D721Med (cell line): ENCODE results near the gene PCP4.

Experiments used
- DNase-seq: peaks from one replicate; pipeline ENCODE4 v3.0.0; 2011; ENCODE audit warnings: low spot score; ENCODE audit not compliant: insufficient read length
- FAIRE-seq: peaks from 2 replicates; lab custom pipeline; 2011; peaks lifted over from hg19 to GRCh38; lab: Jason Lieb, UNC
- TF ChIP-seq, protein P1 (sequence below): IDR thresholded peaks from 2 replicates; pipeline ENCODE4 v1.5.1; 2012; ENCODE audit warnings: mild to moderate bottlenecking, control low read depth; ENCODE audit not compliant: insufficient read depth; ENCODE audit errors: missing control alignments

The PCP4 gene

GRCh38 chr21:39851002-39851618, 16.1 kb upstream of the PCP4 start:
- FAIRE-seq: no peak
- DNase-seq: no peak
- TF ChIP-seq, protein P1, sequence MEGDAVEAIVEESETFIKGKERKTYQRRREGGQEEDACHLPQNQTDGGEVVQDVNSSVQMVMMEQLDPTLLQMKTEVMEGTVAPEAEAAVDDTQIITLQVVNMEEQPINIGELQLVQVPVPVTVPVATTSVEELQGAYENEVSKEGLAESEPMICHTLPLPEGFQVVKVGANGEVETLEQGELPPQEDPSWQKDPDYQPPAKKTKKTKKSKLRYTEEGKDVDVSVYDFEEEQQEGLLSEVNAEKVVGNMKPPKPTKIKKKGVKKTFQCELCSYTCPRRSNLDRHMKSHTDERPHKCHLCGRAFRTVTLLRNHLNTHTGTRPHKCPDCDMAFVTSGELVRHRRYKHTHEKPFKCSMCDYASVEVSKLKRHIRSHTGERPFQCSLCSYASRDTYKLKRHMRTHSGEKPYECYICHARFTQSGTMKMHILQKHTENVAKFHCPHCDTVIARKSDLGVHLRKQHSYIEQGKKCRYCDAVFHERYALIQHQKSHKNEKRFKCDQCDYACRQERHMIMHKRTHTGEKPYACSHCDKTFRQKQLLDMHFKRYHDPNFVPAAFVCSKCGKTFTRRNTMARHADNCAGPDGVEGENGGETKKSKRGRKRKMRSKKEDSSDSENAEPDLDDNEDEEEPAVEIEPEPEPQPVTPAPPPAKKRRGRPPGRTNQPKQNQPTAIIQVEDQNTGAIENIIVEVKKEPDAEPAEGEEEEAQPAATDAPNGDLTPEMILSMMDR: no peak

DNA sequence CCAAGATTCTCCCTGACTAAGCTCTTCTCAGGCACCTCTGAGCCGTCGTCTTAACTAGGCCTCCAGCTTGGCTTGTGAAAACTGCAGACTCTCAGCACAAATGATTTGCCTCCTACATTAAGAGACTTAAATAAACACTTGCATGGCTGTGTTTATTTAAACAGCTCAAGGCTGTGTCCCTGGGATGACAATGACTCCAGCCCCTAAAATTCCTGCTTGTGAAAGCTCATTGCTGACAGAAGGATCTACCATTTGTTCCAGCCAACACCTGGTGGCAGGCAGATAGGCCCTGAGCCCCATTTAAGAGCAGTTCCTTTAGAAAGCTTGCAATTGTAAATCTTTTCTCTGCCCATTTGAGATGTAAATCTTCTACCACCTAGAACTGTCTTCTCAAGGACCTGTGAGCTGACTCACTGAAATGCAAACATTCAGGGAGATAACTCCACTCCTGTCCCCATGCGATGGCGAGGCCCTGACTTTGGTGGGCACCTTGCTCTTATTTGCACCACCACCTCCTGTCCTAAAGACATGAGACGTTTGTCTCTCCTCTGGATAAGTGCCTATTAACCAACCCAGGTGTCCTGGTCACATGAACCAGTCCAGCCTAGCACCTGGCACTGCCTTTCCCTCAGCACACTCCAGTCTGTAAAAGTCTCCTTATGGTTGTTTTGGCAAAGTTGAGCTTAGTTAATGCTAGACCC, 15.1 kb upstream of the PCP4 start:
- DNase-seq: no peak
- FAIRE-seq: no peak
- TF ChIP-seq, protein P1: no peak

GRCh38 chr21:39852726-39853500, 14.3 kb upstream of the PCP4 start:
- no peak for DNase-seq
- TF ChIP-seq, protein P1: no peak
- FAIRE-seq: no peak

- FAIRE-seq (no peak), DNase-seq (no peak)
- TF ChIP-seq, protein P1: no peak
Measured at GRCh38 chr21:39854572-39854971, 12.7 kb upstream of the PCP4 start.

DNA sequence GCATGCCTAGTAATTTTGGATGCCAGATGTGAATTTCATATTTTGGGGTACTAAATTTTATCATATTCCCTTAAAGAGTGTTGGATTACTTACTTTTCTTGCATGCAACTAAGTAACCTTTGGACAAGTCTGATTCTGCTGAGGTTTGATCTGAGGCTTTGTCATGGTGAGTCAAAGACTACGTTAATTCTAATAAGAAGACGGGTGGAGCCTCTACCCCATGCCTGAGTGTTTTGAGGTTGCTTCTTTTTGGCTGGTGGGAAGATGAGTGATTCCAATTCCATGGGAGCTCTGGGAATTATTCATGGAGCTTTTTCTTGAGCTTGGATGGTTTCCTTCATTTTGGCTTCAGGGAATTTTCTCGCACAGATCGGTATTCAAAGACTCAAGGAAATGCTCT, 11.6 kb upstream of the PCP4 start:
- FAIRE-seq: no peak
- DNase-seq: no peak

GRCh38 chr21:39860600-39860999, 6.6 kb upstream of the PCP4 start:
- DNase-seq: no peak
- FAIRE-seq: no peak
- TF ChIP-seq, protein P1: no peak

More for the DNA sequence above, 11.6 kb upstream of the PCP4 start:
- TF ChIP-seq, protein P1: no peak
